ENCODE results near the gene PLCG1.

PLCG1 gene

DNA sequence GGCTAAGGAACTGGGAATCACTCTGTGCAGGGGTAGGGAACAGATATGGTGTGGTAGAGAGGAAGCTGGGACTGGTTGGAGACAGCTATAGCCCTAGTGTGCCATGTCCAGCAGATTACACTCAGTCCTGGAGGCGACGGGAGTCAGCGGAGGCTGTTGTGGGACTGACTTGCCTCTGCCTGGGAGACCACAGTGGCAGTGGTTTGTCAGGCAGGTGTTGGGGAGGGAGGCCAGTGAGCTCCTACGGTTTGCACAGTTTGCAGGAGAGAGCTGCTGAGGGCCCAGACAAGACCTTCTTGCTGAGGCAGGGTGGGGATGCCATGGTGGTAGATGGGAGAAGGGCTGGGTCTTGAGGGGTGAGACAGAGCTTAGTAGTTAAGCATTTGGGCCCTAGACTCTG, 4.9 kb downstream of the PLCG1 start:
- no peak for DNase-seq (ENCODE audit: low spot score)

DNA sequence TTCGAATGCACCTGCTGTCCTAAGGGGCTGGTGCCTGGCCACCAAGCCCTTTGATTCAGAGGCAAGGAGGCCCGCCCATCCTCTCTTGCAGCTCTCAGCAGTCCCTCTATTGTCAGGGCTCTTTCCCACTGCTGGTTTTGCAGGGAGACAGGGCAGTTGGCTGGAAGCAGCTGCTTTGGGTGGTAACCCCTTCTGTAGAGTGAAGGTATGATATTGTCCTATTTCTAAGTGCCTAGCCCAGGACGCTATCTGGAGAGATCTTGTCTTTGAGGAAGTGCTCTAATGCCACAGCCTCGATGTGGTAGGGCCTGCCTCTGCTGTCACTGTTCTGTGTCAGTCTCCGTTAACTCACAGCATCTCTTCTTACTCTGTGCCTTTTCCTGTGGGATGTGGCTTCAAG, 5.6 kb downstream of the PLCG1 start:
- no peak for DNase-seq (ENCODE audit: low spot score)

DNA sequence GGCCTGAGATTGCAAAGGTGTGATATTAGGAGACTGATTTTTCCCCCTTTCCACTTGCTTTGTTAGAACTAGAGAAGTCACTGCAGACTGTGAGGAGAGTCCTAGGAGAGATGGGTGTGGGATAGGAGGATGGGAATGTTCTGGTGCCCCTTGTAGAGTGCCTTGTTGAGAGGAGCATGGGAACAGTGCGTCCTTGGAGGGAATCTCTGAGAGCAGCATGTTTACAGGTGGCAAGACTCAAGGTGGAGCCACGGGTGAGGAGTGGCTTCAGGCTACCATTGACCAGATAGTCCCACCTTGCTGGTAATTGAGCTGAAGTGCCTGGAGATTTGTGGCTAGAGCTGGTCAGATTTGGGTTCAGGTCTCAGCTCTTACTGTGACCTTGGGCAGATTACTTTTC, 6.0 kb downstream of the PLCG1 start:
- no peak for DNase-seq (ENCODE audit: low spot score)

DNA sequence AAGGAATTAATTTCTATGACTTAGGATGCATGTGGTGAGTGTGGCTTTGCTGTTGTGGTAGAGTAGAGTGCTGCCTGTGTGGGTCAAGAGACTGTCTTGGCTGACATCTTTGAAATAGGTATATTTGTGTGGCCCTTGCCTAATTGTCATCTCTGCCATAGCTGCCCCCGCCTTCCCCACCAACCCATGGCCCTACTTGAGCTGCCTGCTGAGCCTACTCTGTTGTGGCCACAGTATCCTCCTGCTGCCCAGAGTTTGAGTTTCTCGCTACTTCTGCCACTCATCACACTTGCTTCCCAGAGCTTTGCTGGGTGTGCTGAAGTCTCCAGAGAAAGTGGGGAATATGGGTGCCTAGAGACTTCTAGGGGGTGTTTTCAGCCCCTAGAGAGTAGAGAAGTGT, 8.0 kb downstream of the PLCG1 start:
- no peak for DNase-seq (ENCODE audit: low spot score)

DNA sequence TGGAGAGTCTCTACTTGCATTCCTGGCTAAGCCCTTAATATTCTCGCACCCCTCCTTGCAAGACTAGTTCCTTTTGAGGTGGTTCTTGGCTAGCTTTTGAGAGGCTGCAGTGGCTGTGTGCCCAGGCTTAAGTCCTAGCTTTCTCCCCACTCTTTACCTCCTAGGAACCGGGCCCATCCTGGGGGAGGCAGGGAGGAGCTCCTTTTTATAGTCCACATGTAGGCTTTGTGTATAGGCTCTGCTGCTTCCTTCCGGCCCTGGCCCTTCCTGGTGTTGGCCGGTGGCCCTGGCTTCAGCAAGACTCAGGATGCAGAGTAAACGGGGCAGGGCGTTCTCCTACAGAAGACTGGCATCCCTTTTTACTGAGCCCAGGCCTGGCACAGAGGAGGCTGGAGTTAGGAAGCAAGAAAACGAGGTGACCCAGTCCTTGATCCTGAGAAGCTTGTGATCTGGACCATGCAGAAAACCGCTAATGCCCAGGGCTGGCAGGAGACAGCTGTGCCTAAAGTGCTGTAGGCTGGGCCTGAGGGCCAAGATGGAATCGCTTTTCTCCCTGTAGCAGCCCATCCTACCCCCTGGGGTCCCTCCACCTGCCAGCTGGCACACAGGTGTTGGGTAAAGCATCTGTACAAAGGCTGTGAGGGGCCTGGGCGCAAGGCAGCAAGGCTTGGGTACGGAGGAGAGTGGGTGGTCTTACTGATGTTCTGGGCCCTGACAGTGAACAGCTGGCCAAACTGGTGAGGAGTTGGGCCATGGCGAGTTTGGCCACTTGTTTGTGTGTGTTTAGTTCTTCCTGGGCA, 8.7 kb downstream of the PLCG1 start:
- no peak for DNase-seq (ENCODE audit: low spot score)

DNA sequence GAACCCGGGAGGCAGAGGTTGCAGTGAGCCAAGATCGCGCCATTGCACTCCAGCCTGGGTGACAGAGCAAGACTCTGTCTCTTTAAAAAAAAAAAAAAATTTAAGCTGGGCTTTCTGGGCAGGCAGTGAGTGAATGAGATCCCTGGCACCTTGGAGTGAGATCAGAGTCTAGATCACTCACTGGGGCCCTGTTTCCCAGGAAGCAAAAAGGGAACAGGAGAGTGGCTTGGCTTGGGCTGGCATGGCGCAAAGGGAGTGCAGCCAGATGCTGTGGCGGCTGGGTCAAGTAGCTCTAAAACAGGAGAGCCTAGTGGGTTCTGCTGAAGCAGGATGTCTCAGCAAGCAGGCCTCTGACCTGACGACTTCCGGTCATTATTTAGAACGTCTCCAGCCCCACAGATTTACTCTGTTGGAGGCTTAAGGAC, 10.4 kb downstream of the PLCG1 start:
- no peak for DNase-seq (ENCODE audit: low spot score)

DNA sequence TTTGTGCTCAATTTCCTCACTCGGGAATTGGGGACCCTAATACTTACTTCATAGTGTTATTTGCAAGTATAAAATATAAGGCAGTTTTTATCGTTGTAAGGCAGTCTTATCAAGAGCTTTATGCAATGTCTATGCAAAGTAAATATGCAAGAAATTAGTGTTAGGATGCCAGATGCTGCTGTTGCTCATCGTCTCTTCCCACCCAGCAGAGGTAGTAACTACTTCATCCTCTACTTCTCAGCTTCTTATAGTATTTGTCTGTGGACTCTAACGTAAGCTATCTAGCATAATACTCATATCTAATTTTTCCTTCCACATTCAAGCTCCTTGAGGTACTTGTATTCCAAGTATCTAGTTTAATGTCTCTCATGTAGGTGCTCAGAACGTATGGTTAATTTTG, 11.6 kb downstream of the PLCG1 start:
- DNase-seq (ENCODE audit: low spot score): no peak

DNA sequence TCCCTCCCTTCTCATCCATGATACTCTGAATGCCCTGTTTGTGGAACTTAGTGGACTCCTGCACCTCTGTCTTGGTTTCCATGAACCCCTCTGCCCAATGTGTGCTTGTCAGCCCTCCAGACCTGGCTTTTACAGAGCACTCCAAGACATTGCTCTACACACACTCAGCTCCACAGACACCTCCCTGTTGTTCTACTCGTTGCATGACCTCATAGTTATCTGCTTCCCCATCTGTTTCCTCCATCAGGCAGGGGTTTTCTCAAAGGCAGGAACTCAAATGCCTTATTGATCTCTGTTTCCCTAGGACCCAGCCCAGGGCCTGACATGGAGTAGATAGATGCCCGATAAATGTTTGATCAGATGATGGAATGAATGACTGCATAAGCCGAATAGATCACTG, 13.3 kb downstream of the PLCG1 start:
- no peak for DNase-seq (ENCODE audit: low spot score)

DNA sequence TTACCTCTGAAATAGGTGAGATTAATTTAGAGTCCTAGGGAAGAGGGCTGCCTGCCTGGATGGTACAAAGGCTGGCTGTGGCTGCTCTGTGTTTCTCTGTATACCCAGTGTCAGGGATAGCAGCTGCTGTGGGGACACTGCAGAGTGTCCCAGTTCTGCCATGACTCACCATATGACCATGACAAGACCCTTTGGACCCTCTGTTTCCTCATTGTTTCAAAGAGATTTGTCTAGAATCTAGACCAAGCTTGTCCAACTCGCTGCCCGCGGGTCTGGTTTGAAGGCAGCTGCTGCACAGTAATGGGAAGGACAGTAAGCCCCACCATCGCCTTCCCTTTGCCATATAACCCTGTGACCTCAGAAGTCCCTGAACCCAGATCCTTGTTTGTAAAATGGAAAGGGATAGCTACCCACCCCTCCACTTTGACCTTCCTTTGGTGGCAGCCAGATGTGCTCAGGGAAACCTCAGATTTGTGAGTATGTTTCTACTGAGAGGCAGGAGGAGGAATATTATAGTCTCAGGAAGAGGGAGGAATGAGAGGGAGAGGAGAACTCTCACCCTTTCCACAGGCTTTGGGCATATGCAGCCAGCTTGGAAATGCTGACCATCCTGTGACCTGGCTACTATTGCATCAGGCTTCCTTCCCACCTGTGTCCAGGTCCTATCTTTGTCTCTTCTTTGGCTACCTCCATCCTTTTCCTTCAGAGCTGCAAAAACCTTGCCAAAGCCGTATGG, 14.0 kb downstream of the PLCG1 start:
- no peak for DNase-seq (ENCODE audit: low spot score)

DNA sequence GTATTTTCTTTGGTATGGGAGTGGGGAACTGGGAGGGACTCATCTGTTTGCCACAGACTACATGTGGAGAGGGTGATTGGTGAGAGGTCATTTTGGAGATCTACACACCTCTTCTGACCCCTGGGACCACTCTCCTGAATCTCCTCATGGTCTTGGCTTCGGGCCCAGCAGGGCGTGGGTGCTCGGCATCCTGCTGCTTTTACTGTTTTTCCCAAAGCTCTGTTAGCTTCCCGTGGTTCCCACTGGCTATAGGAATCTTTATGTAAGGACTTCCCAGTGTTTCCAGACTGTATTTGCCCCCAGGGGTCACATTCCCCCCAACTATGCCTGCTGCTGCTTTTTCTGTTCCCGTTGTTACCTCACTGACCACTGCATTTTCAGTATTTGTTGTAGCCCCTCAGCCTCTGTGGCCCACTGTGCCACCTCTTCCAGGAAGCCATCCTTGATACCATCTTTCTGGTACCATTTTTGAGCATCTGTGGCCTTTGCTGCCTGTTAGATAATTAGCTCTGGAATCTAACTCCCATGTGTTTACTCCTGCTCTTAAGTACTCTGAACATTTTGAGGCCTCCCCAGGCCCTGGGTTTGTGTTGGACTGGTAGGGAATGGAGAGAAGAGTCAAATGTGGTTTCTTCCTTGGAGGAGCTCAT, 14.9 kb downstream of the PLCG1 start:
- no peak for DNase-seq (ENCODE audit: low spot score)

DNA sequence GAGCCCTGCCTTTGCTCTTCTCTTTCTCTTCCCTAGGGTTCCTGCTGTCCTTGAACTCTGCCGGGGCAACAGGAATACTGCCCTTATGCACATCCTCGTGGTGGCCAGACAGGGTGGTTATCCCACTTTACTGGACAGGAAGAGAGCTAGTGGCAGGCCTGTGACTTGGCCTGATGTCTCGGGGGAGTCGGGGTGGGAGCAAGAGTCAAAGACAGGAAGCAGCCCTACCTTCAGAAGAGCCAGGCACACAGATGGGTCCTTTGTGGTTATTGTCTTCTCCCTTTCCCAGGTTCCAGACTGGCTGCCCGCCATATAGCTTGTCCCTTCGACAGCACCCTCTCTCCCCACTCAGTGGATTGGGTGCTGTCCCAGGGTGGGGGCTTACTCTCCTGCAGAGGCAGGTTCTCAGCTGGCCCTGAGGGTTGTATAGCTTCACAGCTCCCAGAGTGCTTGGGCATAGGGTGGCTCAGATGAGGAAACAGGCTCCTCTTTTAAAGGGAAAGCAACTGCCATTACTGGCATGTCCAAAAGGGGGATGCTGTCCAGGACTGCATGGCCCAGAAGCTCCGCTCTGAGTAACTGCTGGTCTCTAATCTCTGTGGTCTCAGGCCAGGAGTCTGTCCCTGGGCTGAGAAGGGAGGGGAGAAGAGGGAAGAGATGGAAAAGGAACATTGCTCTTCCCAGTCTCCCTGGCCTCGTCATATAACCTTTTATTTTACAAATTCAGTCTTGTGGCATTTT, 17.3 kb downstream of the PLCG1 start:
- DNase-seq (ENCODE audit: low spot score): no peak

DNA sequence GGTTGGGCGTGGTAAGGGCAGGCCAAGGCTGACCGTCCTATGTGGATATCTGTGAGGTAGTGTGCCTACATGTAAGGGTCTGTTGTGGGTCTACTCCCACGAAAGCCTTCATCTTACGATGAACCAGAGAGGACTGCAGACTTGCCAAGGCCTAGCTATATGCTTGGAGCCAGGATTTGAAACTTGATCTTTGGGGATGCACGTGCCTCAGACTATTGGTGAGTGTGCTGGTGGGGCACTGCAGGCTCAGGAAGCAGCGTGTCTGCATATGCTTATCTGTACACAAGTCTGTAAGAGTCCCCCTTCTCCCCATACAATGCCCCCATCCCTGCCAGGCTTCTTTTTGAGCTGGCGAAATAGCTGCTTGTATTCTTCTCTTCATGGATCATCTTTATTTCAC, 17.9 kb downstream of the PLCG1 start:
- no peak for DNase-seq (ENCODE audit: low spot score)

DNA sequence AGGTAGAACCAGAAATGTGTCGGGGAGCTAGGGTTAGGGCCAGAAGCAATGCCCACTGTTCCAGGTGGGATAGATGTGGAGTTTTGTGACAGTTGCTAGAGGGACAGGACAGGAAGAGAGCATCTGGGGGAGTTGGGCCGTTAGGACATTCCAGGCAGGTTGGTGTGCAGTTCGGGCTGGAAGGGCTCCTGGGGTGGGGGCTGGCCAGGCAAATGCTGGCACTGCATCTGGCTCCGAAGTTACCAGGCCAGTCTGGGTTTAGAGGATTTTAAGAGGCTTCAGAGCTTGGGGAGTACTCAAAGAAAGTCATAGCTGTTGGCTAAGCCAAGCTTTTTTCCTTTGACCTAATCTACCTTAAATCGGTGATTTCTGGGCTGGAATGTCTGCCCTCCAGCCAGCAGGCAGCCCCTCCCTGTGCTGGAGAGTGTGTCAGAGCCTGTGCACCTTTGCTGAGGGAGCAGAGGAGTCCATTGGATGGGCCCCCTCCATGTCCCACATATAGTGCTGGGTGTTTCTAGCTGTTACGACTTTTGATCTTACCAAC, 20.8 kb downstream of the PLCG1 start:
- no peak for DNase-seq (ENCODE audit: low spot score)

DNA sequence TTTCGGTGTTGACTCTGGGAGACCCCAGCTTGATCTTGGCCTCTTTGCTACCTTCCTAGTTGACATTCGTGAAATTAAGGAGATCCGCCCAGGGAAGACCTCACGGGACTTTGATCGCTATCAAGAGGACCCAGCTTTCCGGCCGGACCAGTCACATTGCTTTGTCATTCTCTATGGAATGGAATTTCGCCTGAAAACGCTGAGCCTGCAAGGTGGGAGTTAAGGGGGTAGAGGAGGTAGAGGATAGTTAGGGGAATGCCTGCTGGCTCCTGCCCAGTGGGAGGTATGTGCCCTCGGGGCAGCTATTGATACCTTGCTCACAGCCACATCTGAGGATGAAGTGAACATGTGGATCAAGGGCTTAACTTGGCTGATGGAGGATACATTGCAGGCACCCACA, 22.2 kb downstream of the PLCG1 start:
- no peak for DNase-seq (ENCODE audit: low spot score)

DNA sequence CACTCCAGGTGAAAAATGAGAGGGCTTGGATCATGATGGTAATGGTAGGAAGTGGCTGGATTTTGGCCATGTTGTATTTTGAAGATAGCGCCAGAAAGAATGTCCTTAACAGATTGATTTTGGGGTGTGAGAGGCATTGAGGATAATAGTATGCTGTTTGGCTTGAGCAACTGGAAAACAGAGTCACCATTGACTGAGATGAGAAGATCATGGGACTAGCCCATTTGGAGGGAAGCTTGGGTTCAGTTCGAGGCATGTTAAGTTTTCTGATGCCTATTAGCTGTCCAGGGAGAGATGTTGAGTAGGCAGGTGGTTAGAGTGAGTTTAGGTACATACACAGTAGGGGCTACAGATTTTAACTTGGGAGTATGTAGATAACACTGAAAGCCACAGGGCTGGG, 23.3 kb downstream of the PLCG1 start:
- DNase-seq (ENCODE audit: low spot score): no peak

DNA sequence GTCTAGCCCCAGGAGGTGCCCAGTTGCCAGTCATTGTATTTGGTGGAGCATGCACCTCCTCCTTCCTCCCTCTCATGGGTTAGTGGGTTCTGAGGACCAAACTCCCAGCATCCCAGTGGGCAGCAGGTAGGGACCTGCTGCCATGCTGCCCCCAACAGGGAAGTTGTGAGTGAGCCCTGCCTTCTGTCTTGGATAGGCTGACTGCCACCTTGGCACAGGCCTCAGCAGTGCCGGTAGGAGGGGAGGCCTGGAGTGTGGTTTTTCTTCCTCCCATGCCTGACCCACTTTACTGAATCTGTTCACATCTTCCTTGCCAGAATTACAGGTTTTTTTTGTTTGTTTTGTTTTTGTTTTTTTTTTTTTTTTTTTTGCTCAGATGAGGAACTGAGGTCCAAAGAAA, 24.5 kb downstream of the PLCG1 start:
- no peak for DNase-seq (ENCODE audit: low spot score)

DNA sequence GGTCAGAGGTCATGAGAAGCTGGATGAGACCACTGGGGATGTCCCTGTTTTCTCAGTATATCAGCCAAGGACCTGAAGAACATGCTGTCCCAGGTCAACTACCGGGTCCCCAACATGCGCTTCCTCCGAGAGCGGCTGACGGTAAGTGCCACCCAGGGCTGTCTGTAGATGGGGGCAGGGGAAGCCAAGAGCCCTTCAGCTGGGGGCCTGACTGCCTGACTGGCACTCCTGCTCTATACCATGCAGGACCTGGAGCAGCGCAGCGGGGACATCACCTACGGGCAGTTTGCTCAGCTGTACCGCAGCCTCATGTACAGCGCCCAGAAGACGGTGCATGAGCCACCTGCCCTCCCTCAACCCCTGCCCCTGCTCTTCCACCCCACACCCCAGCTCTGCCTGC, 25.1 kb downstream of the PLCG1 start:
- DNase-seq (ENCODE audit: low spot score): no peak

DNA sequence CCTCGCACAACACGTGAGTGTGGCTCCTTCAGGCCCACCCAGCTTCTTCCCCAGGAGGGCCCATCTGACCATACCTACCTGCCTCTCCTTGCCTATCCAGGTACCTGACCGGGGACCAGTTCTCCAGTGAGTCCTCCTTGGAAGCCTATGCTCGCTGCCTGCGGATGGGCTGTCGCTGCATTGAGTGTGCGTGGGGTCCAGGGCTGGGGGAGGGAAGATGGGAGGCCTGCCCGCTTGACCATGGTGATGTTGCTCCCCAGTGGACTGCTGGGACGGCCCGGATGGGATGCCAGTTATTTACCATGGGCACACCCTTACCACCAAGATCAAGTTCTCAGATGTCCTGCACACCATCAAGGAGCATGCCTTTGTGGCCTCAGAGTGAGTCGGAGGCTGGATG, 26.5 kb downstream of the PLCG1 start:
- no peak for DNase-seq (ENCODE audit: low spot score)

DNA sequence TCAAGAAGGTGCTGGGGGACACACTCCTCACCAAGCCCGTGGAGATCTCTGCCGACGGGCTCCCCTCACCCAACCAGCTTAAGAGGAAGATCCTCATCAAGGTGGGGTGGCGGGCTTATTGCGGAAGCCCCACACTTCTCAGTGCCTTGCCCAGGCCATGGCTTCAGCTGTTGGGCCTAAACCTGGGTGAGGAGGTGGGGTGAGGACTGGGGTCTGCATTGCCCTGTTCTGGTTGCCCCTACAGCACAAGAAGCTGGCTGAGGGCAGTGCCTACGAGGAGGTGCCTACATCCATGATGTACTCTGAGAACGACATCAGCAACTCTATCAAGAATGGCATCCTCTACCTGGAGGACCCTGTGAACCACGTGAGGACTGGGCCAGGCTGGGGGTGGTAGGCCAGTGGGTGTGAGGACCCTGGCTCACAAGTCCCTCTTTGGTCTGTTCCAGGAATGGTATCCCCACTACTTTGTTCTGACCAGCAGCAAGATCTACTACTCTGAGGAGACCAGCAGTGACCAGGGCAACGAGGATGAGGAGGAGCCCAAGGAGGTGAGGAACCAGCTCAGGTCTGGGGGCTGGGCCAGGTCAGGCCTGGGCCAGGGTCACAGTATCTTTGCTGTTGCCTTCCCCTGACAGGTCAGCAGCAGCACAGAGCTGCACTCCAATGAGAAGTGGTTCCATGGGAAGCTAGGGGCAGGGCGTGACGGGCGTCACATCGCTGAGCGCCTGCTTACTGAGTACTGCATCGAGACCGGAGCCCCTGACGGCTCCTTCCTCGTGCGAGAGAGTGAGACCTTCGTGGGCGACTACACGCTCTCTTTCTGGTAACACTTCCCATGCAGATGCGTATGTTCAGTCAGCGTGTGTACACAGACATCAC, 27.9 kb downstream of the PLCG1 start:
- no peak for DNase-seq (ENCODE audit: low spot score)

DNA sequence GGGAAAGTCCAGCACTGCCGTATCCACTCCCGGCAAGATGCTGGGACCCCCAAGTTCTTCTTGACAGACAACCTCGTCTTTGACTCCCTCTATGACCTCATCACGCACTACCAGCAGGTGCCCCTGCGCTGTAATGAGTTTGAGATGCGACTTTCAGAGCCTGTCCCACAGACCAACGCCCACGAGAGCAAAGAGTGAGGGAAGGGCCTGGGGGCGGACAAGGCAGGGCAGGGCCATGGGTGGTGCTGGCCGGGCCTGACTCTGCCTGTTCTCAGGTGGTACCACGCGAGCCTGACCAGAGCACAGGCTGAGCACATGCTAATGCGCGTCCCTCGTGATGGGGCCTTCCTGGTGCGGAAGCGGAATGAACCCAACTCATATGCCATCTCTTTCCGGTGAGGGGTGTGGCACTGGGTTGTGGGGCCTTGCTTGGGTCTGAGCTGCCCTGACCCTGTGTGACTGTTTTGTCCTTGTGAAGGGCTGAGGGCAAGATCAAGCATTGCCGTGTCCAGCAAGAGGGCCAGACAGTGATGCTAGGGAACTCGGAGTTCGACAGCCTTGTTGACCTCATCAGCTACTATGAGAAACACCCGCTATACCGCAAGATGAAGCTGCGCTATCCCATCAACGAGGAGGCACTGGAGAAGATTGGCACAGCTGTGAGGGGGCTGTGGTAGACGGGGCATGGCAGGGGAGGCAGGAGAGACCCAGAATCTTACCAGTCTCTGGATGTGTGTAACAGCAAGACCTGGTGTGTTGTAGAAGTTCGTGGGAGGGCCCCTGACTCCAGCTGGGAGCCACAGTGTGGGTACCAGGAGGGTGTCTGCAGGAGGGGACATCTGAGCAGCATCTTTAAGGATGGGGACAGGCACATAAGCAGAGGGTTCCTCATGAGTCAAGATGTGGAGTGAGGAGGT, 29.1 kb downstream of the PLCG1 start:
- DNase-seq (ENCODE audit: low spot score): no peak

Data from AG08396 (cell line).